Stimulated activated CD4-positive, alpha-beta T cell treated with anti-CD3 and anti-CD28 coated beads, Interleukin-12 subunit alpha, Interleukin-12 subunit beta, amount 100 ng/mL, for 48 hours (primary cell): ENCODE measurements around the gene RREB1.

Experiments used
- DNase-seq, 3 donors: peaks; one replicate each; pipeline ENCODE4 v3.0.0-alpha.2; 2020; ENCODE audit warnings: low read depth in 2 of 3, low spot score in 1 of 3

The RREB1 gene

DNA sequence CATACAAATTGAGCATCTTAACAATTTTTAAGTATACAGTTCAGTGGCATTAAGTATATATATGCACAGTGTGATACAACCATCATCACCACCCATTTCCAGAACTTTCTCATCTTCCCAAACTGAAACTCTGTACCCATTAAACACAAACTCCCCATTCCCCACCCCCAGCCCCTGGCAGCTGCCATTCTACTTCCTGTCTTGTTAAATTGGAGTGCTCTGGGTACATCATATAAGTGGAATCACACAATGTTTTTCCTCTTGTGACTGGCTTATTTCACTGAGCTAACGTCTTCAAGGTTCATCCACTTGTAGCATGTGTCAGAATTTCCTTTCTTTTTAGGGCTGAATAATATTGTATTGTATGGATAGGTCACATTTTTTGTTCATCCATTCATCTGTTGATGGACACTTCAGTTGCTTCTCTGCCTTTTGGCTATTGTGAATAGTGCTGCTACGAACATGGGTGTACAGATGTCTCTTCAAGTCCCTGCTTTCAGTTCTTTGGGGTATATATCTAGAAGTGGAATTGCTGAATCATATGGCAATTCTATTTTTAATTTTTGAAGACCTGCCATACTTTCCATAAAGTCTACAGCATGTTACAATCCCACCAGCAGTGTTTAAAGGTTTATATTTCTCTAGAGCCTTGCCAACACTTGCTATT lies 19.6 kb upstream of the RREB1 start:
- no peak for DNase-seq

DNA sequence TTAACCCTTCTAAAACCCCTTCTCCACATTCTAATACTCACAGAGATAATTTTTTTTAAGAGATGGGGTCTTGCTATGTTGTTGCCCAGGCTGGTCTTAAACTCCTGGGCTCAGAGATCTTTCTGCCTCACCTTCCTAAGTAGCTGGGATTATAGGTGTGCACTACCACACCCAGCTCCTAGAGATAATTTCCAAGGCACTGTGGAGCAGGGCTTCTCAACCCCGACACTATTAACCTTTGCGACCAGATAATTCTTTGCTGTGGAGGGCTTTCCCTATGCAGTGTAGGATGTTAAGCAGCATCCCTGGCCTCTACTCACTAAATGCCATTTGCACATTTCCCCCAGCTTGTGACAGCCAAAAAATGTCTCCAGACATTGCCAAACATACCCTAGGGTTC lies 8.8 kb upstream of the RREB1 start:
- no peak for DNase-seq

DNA sequence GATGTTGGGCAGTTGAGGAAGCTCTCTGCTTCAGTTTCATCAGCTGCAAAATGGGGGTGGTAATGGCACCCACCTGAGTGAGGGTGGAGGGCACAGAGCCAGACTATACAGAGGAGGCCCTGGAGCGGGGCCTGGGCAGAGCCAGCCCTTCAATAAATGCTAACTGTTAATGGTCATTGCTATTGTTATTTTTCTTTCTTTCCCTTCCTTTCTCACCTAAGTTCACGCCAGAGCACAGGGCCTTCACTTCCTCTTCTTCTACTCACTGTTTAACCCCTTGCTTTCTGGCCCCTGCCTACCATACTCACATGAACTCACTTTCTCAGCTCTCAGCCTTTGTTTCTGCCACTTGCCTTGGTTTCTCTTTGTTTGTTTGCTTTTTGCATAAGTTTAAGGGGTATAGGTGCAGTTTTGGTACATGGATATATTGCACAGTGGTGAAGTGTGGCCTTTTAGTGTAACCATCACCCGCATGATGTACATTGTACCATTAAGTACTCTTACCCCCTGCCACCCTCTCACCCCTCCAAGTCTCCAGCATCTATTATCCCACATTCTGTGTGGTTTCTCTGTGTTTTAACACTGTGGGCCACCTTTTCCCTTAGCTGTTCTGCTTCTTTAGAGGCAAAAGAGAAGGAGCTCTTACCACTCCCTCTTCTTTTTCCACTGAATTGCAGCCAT lies 7.5 kb upstream of the RREB1 start:
- no peak for DNase-seq

DNA sequence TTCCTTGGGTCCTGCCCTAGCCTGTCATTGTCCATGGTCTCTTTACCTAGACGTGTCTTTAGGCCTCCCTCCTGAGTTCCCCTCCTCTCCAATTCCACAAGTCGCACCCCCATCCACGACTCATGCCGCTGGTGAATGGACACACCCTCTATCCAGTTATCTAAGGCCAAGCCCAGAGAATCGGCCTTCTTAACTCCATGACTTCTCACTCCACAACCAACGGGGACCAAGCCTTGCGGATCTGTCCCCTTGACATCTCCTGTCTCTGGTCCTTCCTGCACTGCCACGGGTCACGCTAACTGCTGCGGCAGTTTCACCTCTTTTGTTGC lies 7.0 kb upstream of the RREB1 start:
- no peak for DNase-seq

DNA sequence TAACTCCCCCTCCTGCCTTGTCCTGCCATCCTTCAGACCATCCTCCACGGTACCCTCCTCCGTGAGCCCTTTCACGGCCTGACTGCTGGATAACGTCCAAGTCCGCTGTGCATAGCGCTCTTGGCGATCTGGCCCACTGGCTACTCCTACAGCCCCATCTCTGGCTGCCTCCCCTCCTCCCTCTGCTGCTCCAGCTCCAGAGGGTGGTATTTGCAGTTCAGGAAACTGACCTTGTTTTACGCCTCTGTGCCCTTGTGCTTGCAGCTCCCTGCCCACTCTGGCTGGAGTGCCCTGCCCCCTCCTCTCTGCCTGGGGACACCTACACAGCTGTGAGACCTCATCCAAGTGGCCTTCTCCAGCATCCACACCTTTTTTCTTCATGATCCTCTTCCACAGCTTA lies 6.5 kb upstream of the RREB1 start:
- no peak for DNase-seq

DNA sequence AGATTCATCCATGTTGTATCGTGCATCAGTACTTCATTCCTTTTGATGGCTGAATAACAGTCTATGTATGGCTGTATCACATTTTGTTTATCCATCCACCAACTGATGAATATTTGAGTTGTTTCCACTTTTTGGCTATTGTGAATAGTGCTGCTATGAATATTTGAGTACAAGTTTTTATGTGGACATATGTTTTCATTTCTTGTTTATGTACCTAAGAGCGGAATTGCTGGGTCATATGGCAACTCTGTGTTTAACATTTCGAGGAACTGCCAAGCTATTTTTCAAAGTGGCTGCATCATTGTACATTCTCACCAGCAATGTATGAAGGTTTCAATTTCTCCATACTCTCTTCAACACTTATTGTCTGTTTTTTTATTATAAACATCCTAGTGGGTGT lies 3.0 kb upstream of the RREB1 start:
- DNase-seq: no peak

DNA sequence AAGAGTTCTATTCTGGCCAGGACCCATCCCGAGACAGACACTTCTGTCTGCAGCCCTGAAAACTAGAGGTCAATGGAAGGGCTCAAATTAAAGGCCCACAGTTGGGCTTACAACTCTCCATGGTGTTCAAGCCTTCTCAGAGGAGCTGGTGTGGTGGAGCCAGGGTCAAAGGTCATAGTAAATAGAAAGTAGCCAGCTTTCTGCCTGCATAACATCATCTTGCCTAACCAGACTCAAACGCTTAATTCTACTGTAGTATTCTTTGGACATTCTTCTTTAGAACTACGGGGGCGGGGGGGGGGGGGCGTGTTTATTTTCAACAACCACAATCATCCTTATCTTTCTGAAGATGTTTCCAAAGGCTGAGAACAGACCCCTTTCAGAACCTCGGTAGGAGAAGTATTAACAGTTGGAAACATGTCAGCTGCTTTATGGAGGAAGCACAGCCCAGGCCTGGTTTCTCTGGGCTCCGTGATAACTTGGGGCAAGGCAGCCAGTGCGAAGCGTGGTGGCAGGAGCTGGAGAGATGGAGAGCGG lies 1.5 kb upstream of the RREB1 start:
- DNase-seq: no peak

DNA sequence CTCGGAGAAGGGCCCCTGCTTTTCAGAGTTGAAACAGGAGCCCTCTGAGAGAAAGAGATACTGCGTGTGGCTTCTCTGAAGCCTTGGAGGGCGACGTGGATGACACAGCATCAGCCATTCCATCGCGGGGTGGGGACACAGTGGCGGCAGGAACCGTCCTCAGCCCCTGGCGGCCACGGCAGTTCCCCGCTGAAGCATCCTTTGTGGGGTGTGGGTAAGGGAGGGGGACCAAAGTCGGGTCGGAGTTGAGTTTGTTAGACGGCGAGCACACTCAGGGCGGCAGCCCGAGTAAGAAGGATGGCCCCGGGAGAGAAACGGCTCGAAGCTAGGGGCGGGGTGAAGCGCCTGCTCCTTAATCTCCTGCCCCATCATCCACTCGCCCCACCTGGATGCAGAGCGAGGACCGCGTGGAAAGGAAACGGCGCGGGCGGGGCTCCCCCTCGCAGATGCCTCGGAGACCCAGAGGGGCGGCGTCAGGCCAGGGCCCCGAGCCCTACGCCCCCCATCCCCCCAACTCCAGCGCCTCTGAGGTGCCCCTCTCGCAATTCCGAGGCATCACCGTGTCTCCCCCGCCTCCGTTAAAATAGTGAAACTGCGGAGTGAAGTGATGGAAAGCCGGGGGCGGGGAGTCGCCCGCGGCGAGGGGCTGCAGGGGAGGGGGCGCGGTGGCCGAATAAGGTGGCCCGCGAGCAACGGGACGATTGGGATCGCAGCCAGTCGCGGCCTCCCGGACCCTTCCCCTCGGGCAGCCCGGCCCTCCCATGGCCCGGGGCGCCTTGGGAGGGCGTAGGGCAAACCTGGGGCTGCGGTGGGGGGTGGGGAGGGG lies 796 bp upstream of the RREB1 start:
- DNase-seq: peak; percentile 45 to 54 (median 52)

DNA sequence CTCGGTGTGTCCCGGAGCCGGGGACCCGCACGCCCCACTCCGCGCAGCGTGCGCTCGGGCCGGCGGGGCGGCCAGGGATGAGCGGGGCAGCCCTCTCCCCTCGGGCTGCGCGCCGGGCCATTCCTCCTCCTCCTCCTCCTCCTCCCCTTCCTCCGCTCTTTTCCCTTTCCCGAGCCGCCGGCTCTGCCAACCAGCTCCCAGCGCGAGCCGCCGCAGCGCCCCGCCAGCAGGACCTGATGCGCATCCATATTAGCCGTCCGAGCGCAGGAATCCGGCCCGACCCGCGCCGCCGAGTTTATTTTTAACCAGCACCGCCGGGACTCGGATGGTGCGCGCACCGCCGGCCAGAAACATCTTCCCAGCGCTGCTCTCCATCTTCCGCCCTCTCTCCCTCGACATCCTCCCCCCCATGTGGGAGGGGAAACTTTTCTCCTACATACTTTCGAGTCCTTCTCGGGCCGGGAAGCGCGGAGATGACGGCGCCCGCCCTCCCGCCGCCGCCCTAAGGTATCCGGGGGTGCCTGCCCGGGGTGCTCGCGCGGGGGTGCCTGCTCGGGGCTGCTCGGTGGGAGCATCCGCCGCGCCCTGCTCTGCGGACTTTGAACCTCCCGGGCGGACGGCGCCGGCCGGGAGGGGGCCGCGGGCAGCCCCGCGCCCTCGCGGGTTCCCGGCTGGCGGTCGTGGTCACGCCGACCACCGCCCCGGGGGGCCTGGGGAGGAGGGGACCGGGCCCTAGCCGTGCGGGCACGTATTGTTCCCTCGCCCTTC lies 619 bp downstream of the RREB1 start:
- DNase-seq: peak in 2 of 3 donors; percentile 23 to 35

DNA sequence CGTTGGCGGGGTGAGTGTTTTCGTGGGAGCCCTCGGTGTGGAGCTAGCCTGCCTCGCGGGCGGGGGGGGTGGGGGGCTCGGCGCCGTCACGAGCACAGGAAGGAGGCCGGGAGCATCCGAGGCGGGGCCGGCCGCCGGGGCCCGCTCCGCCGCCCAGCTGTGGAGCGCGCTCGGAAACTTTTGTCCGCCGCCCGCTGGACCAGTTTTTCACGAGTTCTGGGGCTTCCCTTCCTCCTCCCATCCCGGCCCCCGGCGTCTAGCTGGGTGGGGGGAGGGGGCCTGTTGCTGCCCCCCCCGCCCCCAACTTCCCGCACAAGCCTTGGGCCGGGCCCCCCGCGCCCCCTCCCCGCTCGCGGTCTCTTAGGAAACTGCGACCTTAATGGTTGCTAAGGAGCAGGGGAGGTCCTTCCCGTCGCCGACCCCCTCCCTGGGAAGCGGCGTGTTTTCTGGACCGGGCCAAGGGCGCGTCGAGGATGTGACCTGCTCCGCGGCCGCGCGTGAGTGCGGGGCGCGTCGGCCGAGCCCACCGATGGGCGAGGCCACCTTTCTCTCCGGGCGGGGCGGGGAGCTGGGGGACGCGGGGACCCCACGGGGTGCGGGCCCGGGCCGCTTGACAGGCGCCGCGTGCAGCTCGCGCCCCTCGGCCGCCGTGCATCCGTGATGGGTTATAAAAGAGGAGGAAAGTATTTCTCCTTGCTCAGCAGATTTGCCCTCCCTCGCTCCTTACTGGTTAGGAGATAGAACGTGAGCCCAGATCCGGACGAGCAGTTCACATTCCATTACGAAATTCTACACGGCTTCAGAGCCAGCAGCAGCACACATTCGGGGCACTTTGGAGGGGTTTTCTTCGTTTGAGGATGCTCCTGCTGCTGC lies 1.4 kb downstream of the RREB1 start:
- DNase-seq: peak in 2 of 3 donors; percentile 27 to 31

DNA sequence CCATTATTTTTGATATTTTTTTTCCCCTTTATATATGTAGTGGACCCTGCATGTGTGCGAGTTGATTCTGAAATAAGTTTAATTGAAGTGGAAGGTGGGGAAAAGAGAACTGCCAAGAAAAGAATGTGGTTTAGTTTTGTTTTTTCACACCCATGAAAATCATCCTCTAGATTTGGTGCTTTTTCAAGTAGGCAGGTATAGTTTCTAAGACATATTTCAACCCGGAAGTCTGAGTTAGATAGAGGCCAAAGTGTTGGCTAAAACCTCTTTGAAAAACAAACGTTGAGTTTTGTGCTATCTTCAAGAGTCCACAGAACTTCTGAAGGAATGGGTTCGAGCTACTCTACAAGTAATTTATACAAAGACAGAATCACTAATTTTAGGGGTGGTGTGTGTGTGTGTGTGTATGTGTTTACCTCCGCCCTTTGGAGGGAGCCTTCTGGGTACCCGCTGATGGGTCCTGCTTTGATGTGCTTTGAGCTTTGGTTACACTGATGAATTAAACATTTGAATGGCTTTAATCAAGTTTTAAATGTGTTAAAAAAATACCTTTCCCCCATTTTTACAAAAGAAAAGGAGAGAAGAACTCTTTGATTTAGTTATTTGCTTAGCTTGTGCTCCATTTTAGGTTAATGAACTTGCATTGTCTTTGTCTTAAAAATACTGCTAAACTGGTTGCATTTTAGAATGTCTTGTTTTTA lies 2.5 kb downstream of the RREB1 start:
- DNase-seq: no peak

DNA sequence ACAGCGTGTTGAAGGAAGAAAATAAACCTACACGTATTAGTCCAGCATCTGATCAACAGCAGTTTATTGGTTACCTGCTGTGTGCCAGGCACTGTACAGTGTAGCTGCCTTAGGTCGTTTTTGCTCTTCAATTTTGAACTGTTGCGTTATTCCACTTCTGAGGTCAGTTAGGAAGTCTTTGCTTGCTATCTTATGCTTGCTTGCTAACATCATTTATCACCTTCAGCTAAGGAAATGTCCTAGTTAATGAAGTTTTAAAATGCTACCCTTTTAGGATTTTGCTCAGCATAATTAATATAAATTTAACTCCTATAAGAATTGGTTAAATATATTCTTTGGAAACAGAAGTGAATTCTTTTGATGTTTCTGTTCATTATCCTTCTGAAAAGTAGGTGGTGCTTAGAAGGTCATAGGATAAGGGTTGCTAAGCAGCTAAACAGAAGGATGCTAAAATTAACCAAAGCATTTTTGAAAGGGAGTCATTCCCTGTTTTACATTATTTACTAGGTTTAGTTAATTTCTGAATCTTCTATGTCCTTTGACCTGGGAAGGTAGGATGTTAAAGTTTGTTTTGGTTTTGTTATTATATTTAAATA lies 3.4 kb downstream of the RREB1 start:
- no peak for DNase-seq

DNA sequence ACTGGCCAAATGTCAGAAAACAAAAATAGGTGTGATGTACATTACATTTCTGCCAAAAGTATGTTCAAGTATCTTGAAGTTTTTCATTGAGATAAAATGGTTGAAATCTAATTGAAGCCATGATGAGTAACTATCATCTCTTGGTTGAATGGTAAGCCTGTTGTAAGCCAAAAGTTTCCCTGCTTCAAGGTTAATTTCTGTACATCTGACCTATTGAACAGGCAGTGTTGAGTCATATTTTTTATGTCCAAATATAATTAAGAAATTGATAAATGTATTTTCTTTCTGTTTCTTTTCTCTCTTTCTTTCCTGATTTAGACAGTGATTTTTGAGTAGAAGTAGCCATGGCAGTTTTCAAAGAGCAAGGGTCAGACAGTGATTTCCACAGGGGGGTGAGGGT lies 4.4 kb downstream of the RREB1 start:
- no peak for DNase-seq

DNA sequence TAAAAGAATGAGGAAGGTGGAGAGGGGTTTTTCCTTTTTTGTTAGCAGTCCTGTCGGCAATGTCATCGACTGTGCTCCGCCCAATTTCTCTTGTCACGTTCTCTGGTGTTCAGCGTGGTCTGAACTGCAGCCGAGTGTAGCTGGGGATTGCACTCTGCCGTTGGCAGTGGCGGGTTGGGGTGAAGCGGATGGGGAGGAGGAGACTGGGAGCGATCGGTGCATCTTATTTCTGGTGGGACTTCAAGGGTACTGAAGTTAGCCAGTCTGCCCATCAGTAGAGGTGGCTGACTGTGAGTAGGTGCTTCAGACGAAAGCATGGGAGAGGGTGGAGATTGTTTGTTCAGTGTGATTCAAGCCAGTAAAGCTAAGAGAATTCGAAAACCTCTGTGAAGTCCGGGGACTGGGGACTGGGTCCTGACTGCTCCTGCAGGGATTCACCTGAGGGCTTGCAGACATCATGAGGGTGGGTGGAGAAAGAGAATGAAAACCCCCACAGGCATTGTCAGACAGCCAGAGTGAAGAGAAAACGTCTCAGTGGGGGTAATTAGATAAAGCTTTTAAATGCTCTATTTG lies 5.1 kb downstream of the RREB1 start:
- peak in 2 of 3 donors; percentile 12 to 14 for DNase-seq

DNA sequence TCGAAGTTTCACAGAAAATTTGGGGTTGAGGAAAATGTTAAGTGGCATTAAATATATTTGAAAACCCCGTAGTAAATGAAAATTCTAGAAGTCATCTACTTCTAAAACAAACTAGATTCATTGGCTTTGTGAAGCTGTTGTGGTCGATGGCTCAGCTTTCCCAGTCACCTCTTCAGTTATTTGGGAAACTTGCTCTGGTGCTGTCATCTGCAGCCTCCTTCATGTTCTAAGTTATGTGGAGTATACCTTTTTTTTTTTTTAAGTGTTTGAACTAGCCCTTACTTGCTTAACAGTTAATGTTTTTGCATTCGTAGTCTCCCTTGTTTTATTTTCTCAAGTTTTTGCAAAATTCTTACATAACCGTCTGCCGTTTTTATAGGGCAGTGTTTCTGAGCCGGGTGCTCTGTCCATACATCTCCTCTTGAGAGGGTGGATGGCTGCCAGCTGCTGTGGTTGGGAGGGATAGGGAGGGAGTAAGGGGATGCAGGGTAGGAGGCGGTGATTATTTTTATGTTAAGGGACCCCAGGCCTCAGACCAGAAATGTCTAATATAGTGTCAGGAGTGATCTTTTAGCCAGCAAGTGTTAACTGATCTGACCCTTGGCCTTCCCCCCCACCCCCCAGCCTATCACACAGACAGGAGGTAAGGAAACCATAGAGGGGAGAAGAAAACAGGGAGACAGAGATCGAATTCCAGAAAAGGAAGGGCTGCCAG lies 7.1 kb downstream of the RREB1 start:
- DNase-seq: no peak

DNA sequence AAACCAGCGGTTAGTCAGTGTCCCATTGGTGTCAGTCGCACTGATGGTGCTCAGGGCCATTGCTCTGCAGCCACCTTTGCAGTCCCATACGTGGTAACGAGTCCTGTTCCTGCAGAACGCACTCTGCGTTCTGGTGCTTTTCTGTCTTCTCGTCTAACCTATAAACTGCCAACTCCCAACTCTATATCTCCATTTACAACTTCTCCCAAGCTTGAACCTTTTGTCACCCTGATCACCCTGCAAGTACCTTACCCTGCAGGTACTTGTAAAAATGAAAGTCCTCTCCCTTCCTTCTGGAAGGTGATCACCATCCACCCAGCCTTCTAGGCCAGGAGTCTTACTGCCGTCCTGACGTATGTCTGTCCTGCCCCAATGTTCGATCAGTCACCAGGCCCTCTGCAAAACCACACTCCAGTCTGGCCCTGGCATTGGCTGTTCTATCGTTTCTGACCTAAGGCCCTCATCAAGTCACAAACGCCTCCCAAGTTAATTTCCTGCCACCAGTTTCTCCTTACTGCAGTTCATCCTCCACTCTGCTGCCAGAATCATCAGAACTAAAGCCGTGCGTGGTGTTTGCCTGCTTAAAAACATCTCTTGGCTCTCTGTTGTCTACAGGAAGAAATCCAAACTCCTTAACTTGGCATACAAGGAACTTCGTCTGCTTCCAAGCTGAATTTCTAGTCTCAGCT lies 7.9 kb downstream of the RREB1 start:
- DNase-seq: no peak

DNA sequence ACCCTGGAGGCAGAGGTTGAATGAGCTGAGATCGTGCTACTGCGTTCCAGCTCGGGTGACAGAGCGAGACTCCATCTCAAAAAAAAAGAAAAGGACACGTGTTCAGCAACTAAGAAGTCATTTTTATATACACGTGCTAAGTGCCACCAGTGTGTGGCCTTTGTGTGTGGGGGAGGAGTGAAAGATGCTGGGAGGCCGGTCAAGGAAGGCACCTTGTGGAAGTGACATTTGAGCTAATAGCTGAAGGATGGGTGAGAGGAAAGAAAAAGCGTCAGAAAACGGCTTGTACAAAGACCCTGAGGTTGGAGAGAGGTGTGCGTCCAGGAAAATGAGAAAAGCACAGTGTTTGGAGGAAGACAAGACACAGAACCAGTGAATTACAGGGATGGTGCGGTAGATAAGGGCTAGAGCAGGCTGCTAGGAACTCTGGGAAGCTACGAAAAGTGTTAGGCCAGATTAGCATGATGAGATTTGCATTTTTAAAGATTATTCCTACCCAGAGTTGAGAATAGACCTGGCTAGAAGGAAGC lies 11.6 kb downstream of the RREB1 start:
- no peak for DNase-seq
